ENCODE data around the gene SLC26A3.
A peak's percentile ranks its signal among the peaks of the same experiment; 100 is the strongest.

SLC26A3 gene

GRCh38 chr7:107833684-107834106, 30.7 kb upstream of the SLC26A3 start:
- H3K27ac Mint-ChIP-seq = no peak overlapping the region
- H3K9me3 Mint-ChIP-seq = no peaks in the 10 kb centered on the region
- no peak overlapping the region for H3K4me3 Mint-ChIP-seq
- H3K27me3 Mint-ChIP-seq = peaks cover 31 to 45% of the 10 kb centered on the region in 2 donors
- DNase-seq (no peak), ATAC-seq (replicated peaks) (no peak)
- no peaks in the 10 kb centered on the region for H3K4me1 Mint-ChIP-seq
- H3K36me3 Mint-ChIP-seq = no peaks in the 10 kb centered on the region

- peaks cover 16 to 28% of the 10 kb centered on the region in 2 donors for H3K27me3 Mint-ChIP-seq
- no peaks in the 10 kb centered on the region for H3K9me3 Mint-ChIP-seq
- no peaks in the 10 kb centered on the region for H3K4me1 Mint-ChIP-seq
- DNase-seq = no peak
- no peaks in the 10 kb centered on the region for H3K36me3 Mint-ChIP-seq
- no peak for ATAC-seq (replicated peaks)
- H3K4me3 Mint-ChIP-seq = no peak overlapping the region
- no peak overlapping the region for H3K27ac Mint-ChIP-seq
These were observed 27.4 kb upstream of the SLC26A3 start for GRCh38 chr7:107830420-107830819.

DNA sequence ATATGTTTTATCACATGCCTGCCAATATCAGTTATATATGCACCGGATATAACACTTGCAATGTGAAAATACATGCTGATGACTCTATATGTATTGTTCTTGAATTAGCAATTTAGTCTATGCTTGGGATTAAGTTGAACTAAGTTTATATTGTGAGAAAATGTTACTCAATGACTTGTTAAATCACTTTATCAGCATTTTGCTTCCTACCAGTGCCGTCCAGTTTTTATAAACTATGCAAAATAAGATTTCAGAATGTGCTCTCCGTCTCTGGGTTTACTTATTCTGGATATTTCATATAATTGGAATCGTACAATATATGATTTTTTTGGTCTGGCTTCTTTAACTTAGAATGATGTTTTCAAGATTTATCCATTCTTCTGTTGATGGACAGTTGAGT, 25.5 kb upstream of the SLC26A3 start:
- ATAC-seq (replicated peaks) (no peak), DNase-seq (no peak)
- Mint-ChIP-seq H3K36me3 (peaks cover 0 to 2% of the 10 kb centered on the region in 2 donors), H3K27me3 (peaks cover 12 to 24% of the 10 kb centered on the region in 2 donors), H3K4me1 (no peaks in the 10 kb centered on the region), H3K27ac (no peak overlapping the region), H3K4me3 (no peak overlapping the region), H3K9me3 (peaks cover 4 to 5% of the 10 kb centered on the region in 2 donors)

GRCh38 chr7:107827501-107827900, 24.5 kb upstream of the SLC26A3 start:
- no peak overlapping the region for H3K27ac Mint-ChIP-seq
- H3K4me3 Mint-ChIP-seq = no peak overlapping the region
- H3K9me3 Mint-ChIP-seq = peaks cover 4 to 5% of the 10 kb centered on the region in 2 donors
- H3K27me3 Mint-ChIP-seq = peaks cover 12 to 23% of the 10 kb centered on the region in 2 donors
- H3K4me1 Mint-ChIP-seq = no peaks in the 10 kb centered on the region
- DNase-seq (no peak), ATAC-seq (replicated peaks) (no peak)
- peaks cover 0 to 2% of the 10 kb centered on the region in 2 donors for H3K36me3 Mint-ChIP-seq

DNA sequence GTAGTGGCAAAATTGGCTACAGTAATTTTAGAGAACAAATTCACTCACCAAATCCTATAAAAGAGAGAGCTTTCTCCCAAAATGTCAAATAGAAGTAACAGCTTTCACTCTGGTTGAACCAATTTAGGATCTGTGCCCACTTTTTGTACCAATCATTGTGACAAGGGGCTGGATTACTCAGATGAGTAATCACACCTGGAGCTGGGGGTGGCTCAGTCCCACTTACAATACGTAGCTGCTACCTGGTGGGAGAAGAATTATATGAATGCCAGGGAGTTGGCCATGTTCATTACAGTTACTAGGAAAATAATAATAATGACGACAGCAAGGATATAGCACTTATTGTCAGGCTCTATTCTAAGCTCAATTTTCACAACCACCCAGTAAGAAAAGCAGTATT, 23.4 kb upstream of the SLC26A3 start:
- Mint-ChIP-seq H3K27ac (no peak overlapping the region), H3K4me3 (no peak overlapping the region), H3K27me3 (peaks cover 6 to 17% of the 10 kb centered on the region in 2 donors), H3K4me1 (no peaks in the 10 kb centered on the region), H3K36me3 (peaks cover 0 to 2% of the 10 kb centered on the region in 2 donors), H3K9me3 (peaks cover 4 to 5% of the 10 kb centered on the region in 2 donors)
- ATAC-seq (replicated peaks) (no peak), DNase-seq (no peak)

- no peak overlapping the region for H3K27ac Mint-ChIP-seq
These were observed 21.8 kb upstream of the SLC26A3 start for GRCh38 chr7:107824858-107825257.

GRCh38 chr7:107818622-107819021, 15.6 kb upstream of the SLC26A3 start:
- Mint-ChIP-seq H3K4me1 (peaks cover 0 to 2% of the 10 kb centered on the region in 2 donors), H3K9me3 (no peaks in the 10 kb centered on the region), H3K27ac (no peak overlapping the region), H3K27me3 (peaks cover 0 to 4% of the 10 kb centered on the region in 2 donors), H3K36me3 (no peaks in the 10 kb centered on the region), H3K4me3 (no peak overlapping the region)
- ATAC-seq (replicated peaks) (no peak), DNase-seq (no peak)

More at GRCh38 chr7:107824858-107825257, 21.8 kb upstream of the SLC26A3 start:
- ATAC-seq (replicated peaks) (no peak), DNase-seq (no peak)
- peaks cover 4 to 5% of the 10 kb centered on the region in 2 donors for H3K9me3 Mint-ChIP-seq
- H3K4me1 Mint-ChIP-seq = no peaks in the 10 kb centered on the region
- H3K4me3 Mint-ChIP-seq = no peak overlapping the region
- H3K36me3 Mint-ChIP-seq = peaks cover 0 to 2% of the 10 kb centered on the region in 2 donors
- H3K27me3 Mint-ChIP-seq = peaks cover under 1 to 6% of the 10 kb centered on the region in 2 donors

- peaks cover 0 to 2% of the 10 kb centered on the region in 2 donors for H3K4me1 Mint-ChIP-seq
- no peaks in the 10 kb centered on the region for H3K36me3 Mint-ChIP-seq
- no peak overlapping the region for H3K4me3 Mint-ChIP-seq
- DNase-seq = no peak
- H3K9me3 Mint-ChIP-seq = no peaks in the 10 kb centered on the region
- no peak overlapping the region for H3K27ac Mint-ChIP-seq
- H3K27me3 Mint-ChIP-seq = peaks cover 0 to 4% of the 10 kb centered on the region in 2 donors
- ATAC-seq (replicated peaks) = no peak
These were observed 13.1 kb upstream of the SLC26A3 start for GRCh38 chr7:107816011-107816566.

- Mint-ChIP-seq H3K4me3 (no peak overlapping the region), H3K36me3 (no peaks in the 10 kb centered on the region), H3K9me3 (no peaks in the 10 kb centered on the region), H3K4me1 (peaks cover 0 to 2% of the 10 kb centered on the region in 2 donors), H3K27me3 (peaks cover 0 to 4% of the 10 kb centered on the region in 2 donors), H3K27ac (no peak overlapping the region)
- ATAC-seq (replicated peaks) (peak; percentile 55 to 67), DNase-seq (no peak)
These were observed 12.3 kb upstream of the SLC26A3 start for GRCh38 chr7:107815254-107815882.

DNA sequence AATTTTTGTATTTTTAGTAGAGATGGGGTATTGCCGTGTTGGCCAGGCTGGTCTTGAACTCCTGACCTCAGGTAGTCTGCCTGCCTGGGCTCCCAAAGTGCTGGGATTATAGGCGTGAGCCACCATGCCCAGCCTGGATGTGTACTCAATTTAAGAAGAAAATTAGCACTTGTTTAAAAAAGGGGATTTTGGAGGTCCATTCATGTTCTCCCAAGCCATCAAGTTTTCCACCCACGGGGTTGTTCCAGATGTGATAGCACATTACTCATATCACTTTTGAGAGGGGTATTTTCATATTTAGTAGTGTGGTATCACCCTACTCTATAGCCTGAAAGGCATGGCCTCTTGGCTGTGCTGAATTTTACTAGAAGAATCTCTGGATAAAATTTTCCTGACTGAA, 10.5 kb upstream of the SLC26A3 start:
- peak; percentile 46 to 82 for ATAC-seq (replicated peaks)
- DNase-seq = peak; percentile 2
- peaks cover 0 to 2% of the 10 kb centered on the region in 2 donors for H3K4me1 Mint-ChIP-seq

GRCh38 chr7:107811934-107812333, 8.9 kb upstream of the SLC26A3 start:
- DNase-seq (no peak), ATAC-seq (replicated peaks) (no peak)
- H3K27me3 Mint-ChIP-seq = peaks cover 0 to 4% of the 10 kb centered on the region in 2 donors
- H3K4me3 Mint-ChIP-seq = no peak overlapping the region
- peaks cover 0 to 2% of the 10 kb centered on the region in 2 donors for H3K4me1 Mint-ChIP-seq
- no peak overlapping the region for H3K27ac Mint-ChIP-seq
- H3K36me3 Mint-ChIP-seq = no peaks in the 10 kb centered on the region
- H3K9me3 Mint-ChIP-seq = no peaks in the 10 kb centered on the region

More for the DNA sequence above, 10.5 kb upstream of the SLC26A3 start:
- H3K27me3 Mint-ChIP-seq = peaks cover 0 to 4% of the 10 kb centered on the region in 2 donors
- H3K27ac Mint-ChIP-seq = no peak overlapping the region
- H3K9me3 Mint-ChIP-seq = no peaks in the 10 kb centered on the region
- no peaks in the 10 kb centered on the region for H3K36me3 Mint-ChIP-seq
- no peak overlapping the region for H3K4me3 Mint-ChIP-seq

DNA sequence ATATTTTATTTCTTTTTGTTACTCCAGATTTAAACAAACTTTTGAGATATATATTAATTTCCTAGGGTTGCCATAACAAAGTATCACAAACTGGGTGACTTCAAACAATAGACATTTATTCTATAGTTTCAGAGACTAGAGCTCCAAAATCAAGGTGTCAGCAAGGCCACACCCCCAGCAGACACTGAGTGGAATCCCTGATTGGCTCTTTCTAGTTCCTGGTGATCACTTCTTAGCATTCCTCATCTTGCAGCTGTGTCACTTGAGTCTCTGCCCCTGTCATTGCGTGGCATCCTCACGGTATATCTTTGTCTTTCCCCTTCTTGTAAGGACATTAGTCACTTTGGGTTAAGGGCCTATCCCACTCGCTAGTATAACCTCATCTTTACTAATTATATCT, 7.6 kb upstream of the SLC26A3 start:
- H3K27ac Mint-ChIP-seq = no peak overlapping the region
- no peaks in the 10 kb centered on the region for H3K9me3 Mint-ChIP-seq
- ATAC-seq (replicated peaks) (no peak), DNase-seq (no peak)
- H3K27me3 Mint-ChIP-seq = peaks cover 0 to 4% of the 10 kb centered on the region in 2 donors
- H3K36me3 Mint-ChIP-seq = no peaks in the 10 kb centered on the region
- H3K4me3 Mint-ChIP-seq = no peak overlapping the region
- peaks cover 0 to 2% of the 10 kb centered on the region in 2 donors for H3K4me1 Mint-ChIP-seq

DNA sequence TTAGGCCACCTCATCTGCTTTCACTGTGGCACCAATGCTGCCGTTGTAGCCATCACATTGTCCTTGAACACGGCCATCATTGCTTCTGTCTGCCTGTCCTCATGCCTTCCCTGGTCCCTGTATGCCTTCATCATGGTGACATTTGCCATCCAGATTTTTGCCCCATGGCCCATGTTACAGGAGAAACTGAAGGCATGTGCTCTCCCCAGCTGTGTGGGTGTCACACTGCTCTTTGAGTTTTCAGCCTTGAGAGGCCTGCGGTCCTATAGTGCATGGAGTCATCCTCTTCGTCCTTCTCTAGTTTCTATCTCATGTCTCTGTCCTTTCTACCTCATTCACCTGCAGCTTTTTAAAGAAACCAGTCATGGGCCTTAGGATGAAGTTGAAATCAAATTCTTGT, 6.2 kb upstream of the SLC26A3 start:
- ATAC-seq (replicated peaks) (no peak), DNase-seq (no peak)
- Mint-ChIP-seq H3K36me3 (no peaks in the 10 kb centered on the region), H3K27ac (no peak overlapping the region), H3K27me3 (peaks cover 0 to 6% of the 10 kb centered on the region in 2 donors), H3K9me3 (no peaks in the 10 kb centered on the region), H3K4me3 (no peak overlapping the region), H3K4me1 (no peaks in the 10 kb centered on the region)

DNA sequence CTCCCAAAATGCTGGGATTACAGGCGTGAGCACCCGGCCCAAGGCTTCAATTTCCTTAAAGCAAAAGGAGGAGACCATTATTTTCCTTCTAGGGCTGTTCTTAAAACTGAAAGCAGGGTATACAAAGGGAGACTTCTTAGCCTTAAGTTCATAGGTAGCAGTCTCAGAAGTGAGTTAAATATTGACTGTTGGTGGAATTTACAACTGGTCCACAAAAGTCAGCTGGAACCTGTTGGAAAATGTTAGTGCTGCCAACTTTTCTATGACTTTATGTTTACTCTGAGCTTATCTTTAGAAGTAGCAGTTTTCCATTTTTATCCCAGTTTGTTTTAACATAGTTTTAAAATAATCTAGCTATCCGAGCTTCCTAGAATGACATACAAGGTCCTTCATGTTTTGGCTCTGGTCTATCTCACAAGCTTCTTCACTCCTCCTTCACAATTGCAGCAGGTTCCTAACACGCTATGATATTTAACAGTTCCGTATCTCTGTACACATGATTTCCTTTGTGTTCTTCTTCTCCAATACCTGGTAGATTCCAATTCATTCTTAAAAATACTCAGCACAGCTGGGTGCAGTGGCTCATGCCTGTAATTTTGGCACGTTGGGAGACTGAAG, 3.3 kb downstream of the SLC26A3 start:
- ATAC-seq (replicated peaks) = no peak
- Mint-ChIP-seq H3K27me3 (peaks cover 9 to 28% of the 10 kb centered on the region in 2 donors), H3K4me3 (no peak overlapping the region), H3K4me1 (no peaks in the 10 kb centered on the region), H3K36me3 (no peaks in the 10 kb centered on the region), H3K9me3 (no peaks in the 10 kb centered on the region), H3K27ac (no peak overlapping the region)
- no peak for DNase-seq

DNA sequence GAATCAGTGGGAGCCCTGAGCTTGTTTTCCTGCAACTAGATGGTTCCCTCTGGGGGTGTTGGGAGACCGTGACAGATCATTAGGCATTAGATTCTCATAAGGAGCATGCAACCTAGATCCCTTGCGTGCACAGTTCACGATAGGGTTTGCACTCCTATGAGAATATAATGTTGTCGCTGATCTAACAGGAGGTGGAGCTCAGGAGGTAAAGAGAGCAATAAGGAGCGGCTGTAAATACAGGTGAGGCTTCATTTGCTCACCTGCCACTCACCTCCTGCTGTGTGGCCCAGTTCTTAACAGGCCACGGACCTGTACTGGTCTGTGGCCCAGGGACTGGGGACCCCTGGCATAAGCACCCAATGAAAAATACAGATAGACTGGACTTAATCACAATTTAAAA, 10.7 kb downstream of the SLC26A3 start:
- ATAC-seq (replicated peaks) (no peak), DNase-seq (no peak)
- Mint-ChIP-seq H3K36me3 (no peaks in the 10 kb centered on the region), H3K27ac (no peak overlapping the region), H3K9me3 (no peaks in the 10 kb centered on the region), H3K27me3 (peaks cover 0 to 13% of the 10 kb centered on the region in 2 donors), H3K4me3 (no peak overlapping the region), H3K4me1 (no peaks in the 10 kb centered on the region)

All from stimulated activated naive B cell treated with anti-CD40 and anti-IgM and Interleukin-4, amounts not matched to agents 10 μg/mL and 1 μg/mL and 100 μg/mL, for 72 hours (primary cell).